ENCODE results near the gene TTC33.

DNA sequence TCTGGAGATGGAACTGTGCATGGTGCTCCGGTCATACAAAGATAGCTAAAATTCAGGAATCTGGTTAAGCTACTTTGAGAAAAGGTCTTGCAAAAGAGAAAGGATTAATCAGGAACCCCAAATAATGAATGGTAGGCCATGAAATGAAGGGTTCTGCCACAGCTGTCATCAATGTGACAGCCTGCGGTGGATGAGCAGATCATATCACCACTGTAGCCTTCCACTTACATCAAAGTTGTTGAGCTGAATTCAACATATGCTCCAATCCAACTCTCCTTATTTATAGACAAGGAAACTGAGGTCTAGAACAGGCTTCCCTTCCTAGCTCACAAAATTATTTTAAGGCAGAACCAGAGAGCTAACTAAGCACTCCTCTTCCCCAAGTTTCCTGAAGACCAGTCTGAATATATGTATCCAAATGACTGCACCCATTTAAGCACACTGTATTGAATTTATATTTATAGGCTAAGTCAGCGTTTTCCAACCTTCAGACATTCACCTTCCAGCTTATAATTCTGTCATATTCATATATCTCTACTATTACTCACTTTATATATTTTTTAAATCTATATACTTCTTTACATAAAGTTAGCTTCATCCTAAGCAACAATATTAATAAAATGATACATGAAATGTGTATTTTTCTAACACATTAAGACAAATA lies 90.0 kb downstream of the TTC33 start:
- TF ChIP-seq, protein P1, sequence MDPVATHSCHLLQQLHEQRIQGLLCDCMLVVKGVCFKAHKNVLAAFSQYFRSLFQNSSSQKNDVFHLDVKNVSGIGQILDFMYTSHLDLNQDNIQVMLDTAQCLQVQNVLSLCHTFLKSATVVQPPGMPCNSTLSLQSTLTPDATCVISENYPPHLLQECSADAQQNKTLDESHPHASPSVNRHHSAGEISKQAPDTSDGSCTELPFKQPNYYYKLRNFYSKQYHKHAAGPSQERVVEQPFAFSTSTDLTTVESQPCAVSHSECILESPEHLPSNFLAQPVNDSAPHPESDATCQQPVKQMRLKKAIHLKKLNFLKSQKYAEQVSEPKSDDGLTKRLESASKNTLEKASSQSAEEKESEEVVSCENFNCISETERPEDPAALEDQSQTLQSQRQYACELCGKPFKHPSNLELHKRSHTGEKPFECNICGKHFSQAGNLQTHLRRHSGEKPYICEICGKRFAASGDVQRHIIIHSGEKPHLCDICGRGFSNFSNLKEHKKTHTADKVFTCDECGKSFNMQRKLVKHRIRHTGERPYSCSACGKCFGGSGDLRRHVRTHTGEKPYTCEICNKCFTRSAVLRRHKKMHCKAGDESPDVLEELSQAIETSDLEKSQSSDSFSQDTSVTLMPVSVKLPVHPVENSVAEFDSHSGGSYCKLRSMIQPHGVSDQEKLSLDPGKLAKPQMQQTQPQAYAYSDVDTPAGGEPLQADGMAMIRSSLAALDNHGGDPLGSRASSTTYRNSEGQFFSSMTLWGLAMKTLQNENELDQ (CRISPR knock-in tag; IDR thresholded peaks at IDR 0.05; ENCODE audit: borderline replicate concordance) = no peak
- no peak for TF ChIP-seq POLR2AphosphoS5 (IDR thresholded peaks at IDR 0.05; ENCODE audit: low read depth, low read length)
- TF ChIP-seq JUND (CRISPR knock-in tag; IDR thresholded peaks at IDR 0.05) = no peak
- TF ChIP-seq TGIF2 (CRISPR knock-in tag; IDR thresholded peaks at IDR 0.05) = no peak
- TF ChIP-seq MZF1 (CRISPR knock-in tag; IDR thresholded peaks at IDR 0.05; ENCODE audit: borderline replicate concordance) = no peak
- no peak for TF ChIP-seq SAFB2 (CRISPR knock-in tag; IDR thresholded peaks at IDR 0.05; ENCODE audit: borderline replicate concordance, low read depth)
